ENCODE results near the gene MFSD2A.
"Not testable (repeated sequence)": the region's sequence is repeated elsewhere in the genome, so short reads cannot be mapped to it uniquely, and the experiment has no call there.

Gene MFSD2A

GRCh38 chr1:39954870-39955546 lies at the start of gene MFSD2A:
Gene MFSD2A (plus strand): TSS chr1:39955145. CDS start chr1:39955293, 148 bp downstream.
- peak; percentile 96 for DNase-seq

DNA sequence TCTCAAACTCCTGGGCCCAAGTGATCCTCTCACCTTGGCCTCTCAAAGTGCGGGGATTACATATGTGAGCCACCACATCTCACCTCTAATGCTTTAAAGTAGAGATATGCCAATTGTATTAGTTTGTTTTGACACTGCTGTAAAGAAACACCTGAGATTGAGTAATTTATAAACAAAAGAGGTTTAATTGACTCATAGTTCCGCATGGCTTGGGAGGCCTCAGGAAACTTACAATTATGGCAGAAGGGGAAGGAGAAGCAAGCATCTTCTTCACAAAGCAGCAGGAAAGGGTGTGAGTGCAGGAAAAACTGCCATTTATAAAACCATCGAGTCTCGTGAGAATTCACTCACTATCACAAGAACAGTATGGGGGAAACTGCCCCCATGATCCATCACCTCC lies 49.8 kb upstream of the MFSD2A start:
- no peak for DNase-seq

- DNase-seq, result no peak
Observed at GRCh38 chr1:39907528-39908453, 47.2 kb upstream of the MFSD2A start.

DNA sequence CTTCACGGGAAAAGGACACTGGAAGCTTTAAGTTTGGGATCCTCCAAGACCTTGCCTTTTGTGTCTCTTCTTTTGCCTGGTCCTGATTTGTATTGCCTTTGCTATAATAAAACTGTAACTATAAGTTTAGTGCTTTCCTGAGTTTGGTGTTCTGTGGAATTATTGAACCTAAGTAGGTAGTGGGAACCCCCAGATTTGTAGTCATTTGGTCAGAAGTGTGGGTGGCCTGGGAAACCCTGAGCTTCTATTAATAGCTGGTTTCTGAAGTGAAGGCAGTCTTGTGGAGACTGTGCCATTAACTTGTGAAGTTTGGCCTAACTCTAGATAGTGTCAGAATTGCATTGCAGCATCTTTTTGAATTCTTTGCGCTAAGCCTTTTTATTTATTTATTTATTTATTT lies 46.4 kb upstream of the MFSD2A start:
- no peak for DNase-seq

DNA sequence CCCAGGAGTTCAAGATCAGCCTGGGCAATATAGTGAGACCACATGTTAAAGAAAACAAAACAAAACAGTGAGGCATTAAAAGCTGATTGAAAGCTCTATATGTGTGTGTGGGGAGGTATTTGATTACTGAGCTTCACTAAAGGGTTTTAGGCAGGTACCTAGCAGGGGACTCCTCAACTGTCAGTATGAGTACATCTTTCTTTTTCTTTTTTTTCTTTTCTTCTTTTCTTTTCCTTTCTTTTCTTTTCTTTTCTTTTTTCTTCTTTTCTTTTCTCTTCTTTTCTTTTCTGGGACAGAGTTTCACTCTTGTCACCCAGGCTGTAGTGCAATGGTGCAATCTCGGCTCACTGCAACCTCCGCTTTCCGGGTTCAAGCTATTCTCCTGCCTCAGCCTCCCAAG lies 44.7 kb upstream of the MFSD2A start:
- DNase-seq, result no peak

GRCh38 chr1:39913136-39913535 lies 41.8 kb upstream of the MFSD2A start:
- not testable (repeated sequence) for DNase-seq

DNA sequence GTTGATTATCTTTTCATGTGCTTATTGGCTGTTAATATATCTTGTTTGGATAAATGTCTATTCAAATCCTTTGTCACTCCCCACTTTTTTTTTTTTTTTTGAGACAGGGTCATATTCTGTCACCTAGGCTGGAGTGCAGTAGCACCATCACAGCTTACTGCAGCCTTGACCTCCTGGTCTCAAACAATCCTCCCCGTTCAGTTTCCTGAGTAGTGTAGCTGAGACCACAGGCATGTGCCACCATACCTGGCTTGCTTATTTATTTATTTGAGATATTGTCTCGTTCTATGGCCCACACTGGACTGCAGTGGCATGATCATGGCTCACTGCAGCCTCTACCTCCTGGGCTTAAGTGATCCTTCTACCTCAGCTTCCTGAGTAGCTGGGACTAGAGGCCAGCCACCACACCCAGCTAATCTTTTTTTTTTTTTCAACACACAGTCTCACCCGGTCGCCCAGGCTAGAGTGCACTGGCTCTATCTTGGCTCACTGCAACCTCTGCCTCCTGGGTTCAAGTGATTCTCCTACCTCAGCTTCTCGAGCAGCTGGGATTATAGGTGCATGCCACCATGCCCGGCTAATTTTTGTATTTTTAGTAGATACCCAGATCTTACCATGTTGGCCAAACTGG lies 39.3 kb upstream of the MFSD2A start:
- no peak for DNase-seq

DNA sequence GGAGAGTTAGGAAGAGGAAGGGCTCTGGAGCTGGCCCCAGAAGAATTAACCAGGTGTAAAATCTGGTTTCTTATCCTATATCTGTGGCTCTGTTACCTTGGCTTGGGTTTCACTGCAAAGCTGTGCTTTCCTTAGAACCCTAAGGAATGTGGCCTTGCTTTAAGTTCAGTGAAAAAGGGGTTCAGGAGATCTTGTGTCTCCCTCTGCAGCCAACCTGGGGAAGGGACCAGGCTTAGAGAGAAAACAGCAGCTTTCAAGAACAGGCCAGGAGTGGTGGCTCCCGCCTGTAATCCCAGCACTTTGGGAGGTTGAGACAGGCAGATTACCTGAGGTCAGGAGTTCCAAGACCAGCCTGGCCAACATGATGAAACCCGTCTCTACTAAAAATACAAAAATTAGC lies 37.1 kb upstream of the MFSD2A start:
- no peak for DNase-seq

DNA sequence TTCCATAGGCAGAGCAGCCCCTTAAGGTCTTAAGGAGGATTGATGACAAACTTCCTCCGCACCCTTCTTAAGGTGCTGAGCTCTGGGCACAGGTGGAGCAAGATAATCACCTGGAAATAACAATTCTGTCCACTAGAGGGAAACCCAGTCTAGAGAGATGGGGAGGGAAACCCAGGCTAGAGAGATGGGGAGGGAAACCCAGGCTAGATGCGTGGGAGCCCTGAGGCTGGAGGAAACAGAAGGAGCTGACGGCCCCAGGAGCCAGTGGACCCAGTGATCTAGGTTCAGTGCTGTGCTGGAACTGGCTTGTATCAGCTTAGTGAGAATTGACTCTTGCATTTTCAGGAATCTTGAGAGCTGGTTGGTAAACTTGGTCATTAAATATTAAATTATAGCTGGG lies 35.4 kb upstream of the MFSD2A start:
- DNase-seq, result peak; percentile 76

DNA sequence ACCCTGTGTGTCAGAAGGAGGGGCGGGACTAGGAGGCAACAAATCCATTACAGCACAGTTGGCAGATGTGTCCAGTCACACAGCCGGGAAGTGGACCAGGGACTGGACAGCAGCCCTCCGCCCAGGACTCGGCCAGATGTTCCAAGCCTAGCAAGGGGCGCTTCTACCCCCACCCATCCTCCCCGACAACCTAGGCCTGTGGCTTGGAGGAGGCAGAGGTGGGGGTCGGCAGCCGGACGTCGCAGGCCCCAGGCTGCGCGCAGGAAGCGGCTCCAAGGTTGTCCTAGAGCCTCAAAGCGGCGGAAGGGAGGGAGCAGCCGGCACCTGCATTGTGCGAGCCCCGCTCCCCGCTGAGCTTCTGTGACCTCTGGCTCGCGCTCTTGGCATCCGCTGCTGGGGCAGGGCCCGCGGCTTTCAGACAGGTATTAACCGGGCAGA lies 32.7 kb upstream of the MFSD2A start:
- no peak for DNase-seq

DNA sequence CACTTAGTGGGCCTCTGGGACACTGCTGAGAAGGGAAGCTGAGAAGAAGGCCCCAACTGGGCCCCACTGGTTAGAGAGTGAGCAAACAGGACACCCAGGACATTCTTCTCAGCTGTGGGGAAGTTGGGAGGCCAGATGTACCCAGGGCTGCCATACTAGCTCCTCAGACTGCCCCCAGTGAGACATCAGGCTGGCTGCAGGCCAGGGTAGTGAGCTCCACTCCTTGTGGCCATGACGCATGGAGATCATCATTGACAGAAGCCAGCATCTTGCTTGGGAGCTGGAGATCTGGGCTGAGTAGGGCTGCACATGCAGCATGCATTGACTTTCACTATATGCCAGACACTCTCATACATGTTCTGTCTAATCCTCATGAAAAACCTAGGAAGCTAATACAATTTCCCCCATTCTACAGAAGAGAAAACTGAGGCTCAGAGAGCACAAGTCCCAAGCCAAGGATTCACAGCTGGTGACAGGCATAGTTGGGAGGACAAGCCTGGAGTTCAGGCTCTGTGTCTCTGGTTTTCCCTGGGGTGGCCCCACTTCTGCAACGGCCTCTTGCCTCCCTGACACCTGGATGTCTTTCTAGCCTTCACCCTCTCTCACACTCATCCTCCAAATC lies 29.1 kb upstream of the MFSD2A start:
- DNase-seq, result no peak

GRCh38 chr1:39926343-39926793 lies 28.6 kb upstream of the MFSD2A start:
- DNase-seq, result no peak

- DNase-seq, result no peak
Observed at GRCh38 chr1:39926820-39927219, 28.1 kb upstream of the MFSD2A start.

DNA sequence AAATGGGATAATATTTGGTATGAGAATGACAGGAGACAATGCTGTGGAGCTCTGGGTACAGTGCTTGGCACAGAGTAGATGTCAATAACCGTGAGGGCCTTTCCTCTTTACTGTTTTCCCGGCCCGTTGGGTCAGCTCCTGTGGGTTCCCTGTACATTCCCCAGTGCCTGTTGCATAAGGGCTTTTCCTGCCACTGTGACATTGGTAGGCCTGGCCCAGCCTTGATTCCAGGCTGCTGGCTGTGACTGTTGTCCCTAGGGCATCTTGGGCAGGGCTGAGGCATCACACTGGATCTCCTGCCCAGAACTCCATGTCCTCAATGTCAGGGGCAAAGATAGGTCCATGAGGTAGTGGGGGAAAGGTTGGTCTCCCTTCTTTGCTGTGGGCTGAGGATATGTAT lies 27.4 kb upstream of the MFSD2A start:
- no peak for DNase-seq

GRCh38 chr1:39928809-39929587 lies 25.9 kb upstream of the MFSD2A start:
- DNase-seq, result no peak

- DNase-seq, result no peak
Observed at GRCh38 chr1:39933956-39934941, 20.7 kb upstream of the MFSD2A start.

DNA sequence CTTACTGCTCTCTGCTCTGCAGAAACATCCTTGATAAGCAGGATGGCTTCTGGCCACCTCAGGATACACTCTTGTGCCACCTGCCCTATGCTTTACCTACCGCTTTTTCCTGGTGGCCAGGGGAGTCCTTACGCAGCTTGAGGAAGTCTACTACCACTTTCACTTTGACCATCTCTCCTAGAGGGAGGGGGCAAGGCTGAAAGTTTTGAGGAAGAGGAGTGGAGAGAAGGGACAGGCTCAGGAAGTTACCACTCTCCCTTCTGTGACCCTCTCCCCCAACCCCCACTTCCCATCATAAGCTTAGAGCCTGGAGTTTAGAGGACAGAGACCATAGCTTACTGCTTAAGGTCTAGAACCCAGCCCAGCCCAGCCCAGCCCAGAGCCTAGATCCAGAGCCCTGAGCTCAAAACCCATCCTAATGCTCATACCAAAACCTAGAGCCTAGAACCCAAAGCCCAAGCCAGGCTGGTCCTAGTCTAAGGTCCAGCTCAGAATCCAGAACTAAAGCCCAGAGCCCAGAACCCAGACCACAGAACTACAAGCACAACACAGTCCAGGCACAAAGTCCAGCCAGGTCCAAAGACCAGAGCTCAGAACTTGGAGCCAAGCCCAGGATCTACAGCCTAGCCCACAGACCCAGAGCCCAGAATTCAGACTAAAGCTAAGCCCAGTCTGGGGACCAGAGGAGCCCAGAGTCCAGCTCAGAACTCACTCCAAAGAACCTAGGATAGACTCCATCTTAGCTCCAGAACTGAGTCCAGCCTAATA lies 18.0 kb upstream of the MFSD2A start:
- DNase-seq, result no peak

GRCh38 chr1:39938856-39939255 lies 16.1 kb upstream of the MFSD2A start:
- DNase-seq, result no peak

DNA sequence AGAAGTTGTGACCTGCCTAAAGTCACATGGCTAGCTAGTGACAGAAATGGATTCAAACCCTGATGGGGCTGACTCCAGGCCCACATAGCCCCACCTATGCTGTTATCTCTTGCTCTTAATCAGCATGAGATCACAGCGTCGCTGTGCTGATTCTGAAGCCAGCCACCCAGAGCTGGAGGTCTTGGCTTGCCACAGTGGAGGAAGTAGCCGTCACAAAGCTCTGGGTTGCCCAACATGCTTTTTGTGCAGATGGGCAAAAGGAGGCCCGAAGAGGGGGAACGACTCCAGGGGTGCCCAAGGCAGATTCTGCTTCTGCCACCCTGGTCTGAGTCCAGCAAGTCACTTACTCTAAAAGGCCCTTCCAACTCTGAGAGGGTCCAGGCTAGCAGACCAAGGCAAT lies 14.7 kb upstream of the MFSD2A start:
- DNase-seq, result no peak

Data from activated effector memory CD4-positive, alpha-beta T cell treated with anti-CD3 and anti-CD28 coated beads, Interleukin-2, amount 50 U/mL, for 16 hours (primary cell).